AG10803 (cell line): ENCODE data around the gene ZGRF1.
"Not testable (repeated sequence)": the region's sequence is repeated elsewhere in the genome, so short reads cannot be mapped to it uniquely, and the experiment has no call there.

Experiments
- DNase-seq: peaks from one replicate; pipeline ENCODE4 v3.0.0; 2010; ENCODE audit warnings: low read depth
- H3K4me3 ChIP-seq: 2 replicates; pipeline ENCODE4 v1.5.1; 2011; ENCODE audit warnings: mild to moderate bottlenecking, low read length, control low read depth
- CTCF ChIP-seq: conservative IDR thresholded peaks from 2 replicates; pipeline ENCODE4 v1.5.1; 2011; ENCODE audit warnings: mild to moderate bottlenecking, low read length, control low read depth, inconsistent platforms

Gene ZGRF1

GRCh38 chr4:112633477-112634235, 3.1 kb downstream of the ZGRF1 start:
- TF ChIP-seq CTCF, result peak; percentile 61
- no peak overlapping the region for H3K4me3 ChIP-seq
- DNase-seq, result peak; percentile 55

DNA sequence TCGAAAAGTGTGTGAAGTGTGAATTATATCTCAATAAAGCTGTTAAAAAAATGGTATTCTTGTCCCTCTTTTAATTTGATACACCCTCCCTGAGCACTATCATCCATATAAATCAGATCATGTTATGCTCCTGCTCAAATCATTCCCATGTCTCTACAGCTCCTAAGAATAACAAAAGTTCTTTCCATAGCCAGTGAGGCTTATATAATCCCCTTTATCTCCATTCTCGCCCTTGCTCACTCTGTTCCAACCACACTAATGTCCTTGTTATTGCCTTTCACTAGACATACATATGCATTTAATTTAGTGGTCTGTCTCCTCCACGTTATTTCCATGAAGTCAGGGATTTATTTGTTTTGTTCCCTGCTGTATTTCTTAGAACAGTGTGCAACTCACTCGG, 10.5 kb downstream of the ZGRF1 start:
- no peak overlapping the region for H3K4me3 ChIP-seq
- TF ChIP-seq CTCF, result no peak
- no peak for DNase-seq

- no peak for TF ChIP-seq CTCF
- no peak for DNase-seq
- no peak overlapping the region for H3K4me3 ChIP-seq
These were observed 19.7 kb downstream of the ZGRF1 start for GRCh38 chr4:112616984-112617383.

DNA sequence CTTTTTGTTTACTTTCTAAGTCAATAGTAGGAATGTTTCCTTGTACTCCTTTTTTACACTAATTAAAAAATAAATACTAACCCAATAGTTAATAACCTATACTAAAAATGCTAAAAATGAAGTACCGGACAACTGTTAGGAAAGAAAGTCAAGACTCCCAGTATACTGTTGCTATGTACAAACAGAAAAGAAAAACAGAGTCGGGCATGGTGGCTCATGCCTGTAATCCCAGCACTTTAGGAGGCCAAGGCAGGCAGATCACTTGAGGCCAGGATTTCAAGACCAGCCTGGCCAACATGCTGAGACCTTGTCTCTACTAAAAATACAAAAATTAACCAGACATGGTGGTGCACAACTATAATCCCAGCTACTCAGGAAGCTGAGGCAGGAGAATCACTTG, 23.9 kb downstream of the ZGRF1 start:
- H3K4me3 ChIP-seq, DNase-seq: not testable (repeated sequence)

DNA sequence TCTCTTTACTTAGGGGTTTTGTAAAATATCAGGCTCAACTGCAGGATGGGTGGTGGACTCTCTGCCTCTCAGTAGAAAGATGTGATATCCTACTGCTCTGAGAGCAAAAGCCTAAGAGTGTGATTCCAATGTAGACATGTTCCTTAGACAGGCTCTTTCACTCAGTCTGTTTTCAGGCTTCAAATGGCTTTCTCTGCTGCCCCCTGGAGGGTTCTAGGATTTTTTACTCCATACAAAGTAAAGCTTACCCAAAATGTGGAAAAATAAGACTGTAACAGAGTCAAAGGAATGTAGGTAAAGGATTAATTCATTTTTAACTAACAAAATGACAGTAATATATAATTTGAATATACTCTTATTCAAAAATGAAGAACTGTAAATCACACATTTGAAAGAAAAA, 32.1 kb downstream of the ZGRF1 start:
- DNase-seq, result peak; percentile 63
- peak; percentile 90 for TF ChIP-seq CTCF

GRCh38 chr4:112594993-112595392, 41.7 kb downstream of the ZGRF1 start:
- DNase-seq, result no peak
- no peak overlapping the region for H3K4me3 ChIP-seq
- no peak for TF ChIP-seq CTCF

More for the DNA sequence above, 32.1 kb downstream of the ZGRF1 start:
- no peak overlapping the region for H3K4me3 ChIP-seq

- TF ChIP-seq CTCF, result no peak
- H3K4me3 ChIP-seq, result no peak overlapping the region
These were observed 43.1 kb downstream of the ZGRF1 start for GRCh38 chr4:112593438-112594133.

More at GRCh38 chr4:112593438-112594133, 43.1 kb downstream of the ZGRF1 start:
- no peak for DNase-seq
